ENCODE data around the gene FASN. TPM values are rescaled to one million over a fixed set of nuclear protein-coding genes. Genes with fewer than 3 reads are reported as not detected.
"Not testable (repeated sequence)": the region's sequence is repeated elsewhere in the genome, so short reads cannot be mapped to it uniquely, and the experiment has no call there.

Gene FASN
- total RNA-seq (2014; rRNA removed; shearing (Covaris generic)) = 89.9 and 133 TPM in 2 replicates

- peak; percentile 83 for DNase-seq (ENCODE audit: low spot score)
Measured at GRCh38 chr17:82098169-82098938, at the start of gene FASN. Gene FASN (minus strand): TSS chr17:82098236. CDS start chr17:82096445, 1,791 bp downstream.

- no peak for DNase-seq (ENCODE audit: low spot score)
Measured at GRCh38 chr17:82146663-82147654, 48.9 kb upstream of the FASN start.

GRCh38 chr17:82145550-82146155, 47.6 kb upstream of the FASN start:
- DNase-seq (ENCODE audit: low spot score) = no peak

- DNase-seq (ENCODE audit: low spot score) = no peak
Measured at GRCh38 chr17:82143333-82143732, 45.3 kb upstream of the FASN start.

GRCh38 chr17:82139961-82140360, 41.9 kb upstream of the FASN start:
- DNase-seq (ENCODE audit: low spot score) = not testable (repeated sequence)

- DNase-seq (ENCODE audit: low spot score) = no peak
Measured at GRCh38 chr17:82138511-82138992, 40.5 kb upstream of the FASN start.

- no peak for DNase-seq (ENCODE audit: low spot score)
Measured at GRCh38 chr17:82134101-82134500, 36.1 kb upstream of the FASN start.

GRCh38 chr17:82133166-82133953, 35.3 kb upstream of the FASN start:
- DNase-seq (ENCODE audit: low spot score) = peak; percentile 25

- DNase-seq (ENCODE audit: low spot score) = no peak
Measured at GRCh38 chr17:82129095-82129494, 31.1 kb upstream of the FASN start.

GRCh38 chr17:82128287-82128686, 30.3 kb upstream of the FASN start:
- DNase-seq (ENCODE audit: low spot score) = no peak

- DNase-seq (ENCODE audit: low spot score) = no peak
Measured at GRCh38 chr17:82127704-82128103, 29.7 kb upstream of the FASN start.

GRCh38 chr17:82127315-82127595, 29.2 kb upstream of the FASN start:
- no peak for DNase-seq (ENCODE audit: low spot score)

GRCh38 chr17:82126556-82127314, 28.7 kb upstream of the FASN start:
- DNase-seq (ENCODE audit: low spot score) = no peak

GRCh38 chr17:82124101-82124500, 26.1 kb upstream of the FASN start:
- no peak for DNase-seq (ENCODE audit: low spot score)

- no peak for DNase-seq (ENCODE audit: low spot score)
Measured at GRCh38 chr17:82121660-82122629, 23.9 kb upstream of the FASN start.

- no peak for DNase-seq (ENCODE audit: low spot score)
Measured at GRCh38 chr17:82121246-82121645, 23.2 kb upstream of the FASN start.

GRCh38 chr17:82120148-82120547, 22.1 kb upstream of the FASN start:
- DNase-seq (ENCODE audit: low spot score) = peak; percentile 38

- DNase-seq (ENCODE audit: low spot score) = no peak
Measured at GRCh38 chr17:82118815-82119380, 20.9 kb upstream of the FASN start.

- DNase-seq (ENCODE audit: low spot score) = no peak
Measured at GRCh38 chr17:82118168-82118814, 20.3 kb upstream of the FASN start.

Data from A172 (cell line).